Stimulated activated CD8-positive, alpha-beta memory T cell treated with anti-CD3 and anti-CD28 coated beads, Interleukin-4, amount 100 ng/mL, for 4 hours (primary cell): ENCODE data around the gene MAST4.

Experiments
- DNase-seq, 2 donors: peaks; one replicate each; pipeline ENCODE4 v3.0.0-alpha.2; 2020; ENCODE audit warnings: low read depth in 2 of 2, low spot score in 1 of 2

MAST4 gene

DNA sequence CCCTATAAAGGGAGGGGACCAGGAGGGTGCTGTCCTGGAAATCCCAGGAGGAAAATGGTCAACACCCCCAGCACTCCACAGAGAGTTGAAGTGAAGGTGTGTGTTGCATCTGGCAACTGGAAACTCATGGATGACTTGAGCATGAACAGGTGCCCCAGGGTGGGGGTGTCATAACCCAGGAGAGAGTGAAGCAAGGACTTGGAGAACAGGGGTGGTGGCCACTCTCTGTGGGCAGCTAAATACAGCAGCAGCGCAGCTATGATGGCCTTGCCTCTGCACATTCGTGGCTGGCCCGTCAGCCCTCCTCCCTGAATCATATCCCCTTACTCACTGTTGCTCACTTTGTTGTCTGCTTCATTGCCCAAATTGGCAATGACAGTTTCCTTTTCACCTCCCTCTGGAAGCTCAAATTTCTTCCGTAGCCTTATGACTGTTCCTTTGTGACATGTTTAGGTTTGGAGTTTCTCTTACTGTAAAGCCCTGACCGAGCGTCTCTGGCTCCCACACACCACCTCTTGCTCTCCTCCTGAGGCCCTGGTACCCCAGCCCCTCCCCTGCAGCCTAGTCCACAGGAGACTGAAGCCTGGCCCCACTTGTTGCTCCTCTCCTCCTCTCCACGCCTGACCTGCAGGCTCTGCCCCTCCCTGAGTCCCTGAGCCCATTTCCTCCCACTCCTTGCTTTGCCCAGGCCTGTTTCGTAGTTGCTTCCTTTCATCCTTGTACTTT is 414.7 kb downstream of the MAST4 start:
- DNase-seq = no peak

DNA sequence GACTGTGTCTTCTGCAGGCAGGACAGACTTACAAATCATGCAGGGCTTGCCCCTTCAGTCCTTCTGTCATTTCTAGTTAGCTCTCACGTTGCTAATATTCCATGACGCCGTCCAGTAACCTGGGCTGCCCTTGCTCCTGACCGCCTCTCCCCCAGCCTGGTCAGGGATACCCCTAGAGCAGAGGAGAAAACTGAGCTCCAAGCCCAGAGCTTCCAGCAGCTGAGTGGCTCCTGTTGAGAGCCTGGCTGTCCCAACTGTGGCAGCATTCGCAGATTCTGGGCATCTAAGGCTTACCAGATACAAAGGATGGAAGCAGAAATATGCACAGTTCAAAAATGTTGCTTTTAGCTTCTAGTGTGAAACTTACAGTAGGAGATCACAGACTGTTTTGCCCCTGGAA is 415.2 kb downstream of the MAST4 start:
- DNase-seq = no peak

DNA sequence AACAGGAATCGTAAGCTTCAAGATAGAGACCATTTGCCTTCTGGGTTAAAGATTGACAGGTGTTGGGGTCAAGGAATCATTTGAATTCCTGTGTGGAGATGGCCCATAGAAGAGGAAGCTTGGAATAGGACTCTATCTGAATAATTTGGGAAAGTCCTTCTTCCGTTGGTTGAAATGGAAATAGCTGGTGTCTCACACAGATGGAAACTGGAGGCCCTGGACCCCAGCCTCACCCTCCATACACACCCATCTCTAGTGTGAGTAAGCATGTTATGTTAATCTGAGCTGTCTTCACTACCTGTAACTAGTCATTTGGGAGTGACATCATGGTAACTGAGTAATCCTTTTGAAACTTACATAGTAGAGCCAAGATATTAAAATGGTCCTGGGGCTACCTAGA is 416.0 kb downstream of the MAST4 start:
- no peak for DNase-seq

DNA sequence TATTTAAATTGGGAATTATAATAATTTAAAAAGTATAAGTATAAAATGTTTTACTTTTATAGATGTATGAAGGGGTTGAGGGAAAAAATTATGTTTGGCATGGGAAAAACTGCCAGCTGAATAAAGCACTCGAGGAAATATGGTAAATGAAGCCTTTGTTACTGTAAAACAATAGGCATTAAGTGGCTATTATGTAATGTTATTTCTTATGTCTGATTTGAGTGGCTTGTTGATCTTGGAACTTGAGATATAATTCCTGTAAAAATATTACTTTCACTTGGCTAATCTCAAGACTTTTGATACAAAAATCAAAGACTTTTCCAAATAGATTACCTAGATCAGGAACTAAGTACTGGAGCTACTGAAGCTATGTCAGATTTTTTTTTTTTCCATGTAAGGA is 417.5 kb downstream of the MAST4 start:
- DNase-seq = no peak

DNA sequence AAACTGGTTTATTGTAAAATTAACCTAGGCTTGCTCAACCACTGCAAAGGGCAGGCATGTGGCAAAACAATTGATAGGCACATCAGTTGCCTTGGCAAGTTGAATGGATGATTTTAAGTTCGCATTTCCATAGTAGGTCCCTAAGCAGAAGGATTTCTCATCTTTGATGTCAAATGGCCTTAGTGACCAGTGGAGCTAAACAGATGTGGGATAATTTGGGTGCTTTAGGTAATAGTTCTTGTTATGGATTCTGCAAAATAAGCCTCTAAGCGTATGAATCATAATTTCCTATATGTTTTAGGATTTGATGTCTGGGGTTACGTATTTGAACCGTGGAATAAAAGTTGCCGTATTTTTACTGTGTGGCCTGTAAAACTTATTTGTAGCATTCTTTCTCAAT is 418.0 kb downstream of the MAST4 start:
- no peak for DNase-seq

DNA sequence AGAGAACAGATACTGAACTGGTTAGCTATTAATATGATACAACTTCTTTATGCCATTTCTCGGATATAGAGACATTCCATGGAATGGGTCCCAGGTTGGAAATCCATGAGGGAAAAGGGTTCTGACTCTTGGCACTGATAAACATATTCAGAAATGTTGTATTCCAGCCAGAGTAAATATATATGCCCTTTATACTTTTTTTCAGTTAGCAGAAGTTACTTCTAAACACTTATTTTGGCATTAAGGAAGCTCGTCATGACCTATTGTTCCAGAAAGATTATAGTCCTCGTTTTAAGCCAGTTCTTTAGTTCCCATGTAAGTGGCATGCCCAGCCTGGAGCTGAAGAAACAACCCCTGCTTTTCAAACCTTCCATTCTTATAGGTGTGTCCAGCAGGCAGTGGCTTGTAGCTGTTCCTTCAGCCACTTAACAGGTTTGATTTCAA is 418.8 kb downstream of the MAST4 start:
- no peak for DNase-seq

DNA sequence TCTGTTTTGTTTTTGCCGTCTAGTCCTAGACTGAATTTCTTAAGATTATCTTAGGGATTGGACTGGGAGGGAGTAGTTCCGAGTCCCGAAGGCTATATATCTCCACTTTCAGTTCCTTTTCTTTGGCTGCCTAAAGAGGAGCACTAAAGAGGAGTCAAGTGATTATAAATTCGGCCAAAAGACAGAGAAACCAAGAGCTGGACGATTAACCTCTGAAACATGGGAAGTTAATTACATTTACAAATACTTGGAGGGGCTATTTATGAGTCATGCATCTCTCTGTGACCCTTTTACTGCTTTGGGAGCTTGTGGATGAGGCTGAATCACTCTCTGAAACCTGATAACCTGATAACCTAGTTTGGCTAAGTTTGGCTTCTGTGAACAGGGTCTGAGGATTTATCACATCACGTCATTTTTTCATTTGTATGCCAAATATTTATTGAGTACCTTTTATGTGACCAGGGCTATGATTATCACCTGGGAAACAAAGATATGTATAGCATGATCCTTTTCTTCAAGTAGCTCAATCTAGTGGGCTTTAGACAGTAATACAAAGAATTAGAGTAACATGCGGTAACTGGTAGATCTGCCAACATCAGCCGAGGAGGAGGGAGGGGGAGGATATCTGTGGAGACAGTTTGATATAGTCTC is 419.5 kb downstream of the MAST4 start:
- DNase-seq = no peak

DNA sequence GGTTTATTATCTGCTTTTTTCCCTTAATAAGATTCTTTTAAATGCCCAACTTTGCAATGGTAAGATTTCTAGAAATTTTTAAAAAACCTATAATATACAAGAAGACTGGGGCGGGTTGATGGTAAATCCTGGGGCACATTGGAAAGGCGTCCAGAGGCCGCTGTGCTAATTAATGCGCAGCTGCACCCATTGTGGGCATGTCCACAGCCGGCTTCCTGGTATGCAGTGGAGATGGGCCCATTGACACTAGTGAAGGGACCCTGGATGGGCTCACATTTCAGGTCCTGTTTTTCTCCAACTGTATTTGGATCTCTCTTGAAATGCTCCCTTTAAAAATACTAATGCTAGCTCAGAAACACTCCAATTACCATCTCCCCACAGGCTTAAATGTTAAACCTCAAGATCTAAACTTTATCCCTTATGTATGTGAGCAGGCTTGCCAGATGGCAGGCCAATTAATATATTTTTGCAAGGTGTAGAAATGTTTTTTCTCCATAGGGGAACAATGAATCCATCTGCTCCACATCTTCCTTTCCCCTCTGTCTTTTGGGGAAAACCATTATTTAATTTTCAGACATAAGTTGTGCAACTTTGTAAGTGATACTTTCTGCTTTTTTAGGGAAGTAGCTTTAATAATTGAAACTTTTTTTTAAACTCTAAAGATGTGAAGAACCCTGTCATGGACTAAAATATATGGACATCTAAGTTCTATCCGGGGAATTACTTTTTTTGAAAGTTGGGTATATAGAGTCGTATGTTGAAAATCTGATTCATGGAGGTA is 423.1 kb downstream of the MAST4 start:
- no peak for DNase-seq

DNA sequence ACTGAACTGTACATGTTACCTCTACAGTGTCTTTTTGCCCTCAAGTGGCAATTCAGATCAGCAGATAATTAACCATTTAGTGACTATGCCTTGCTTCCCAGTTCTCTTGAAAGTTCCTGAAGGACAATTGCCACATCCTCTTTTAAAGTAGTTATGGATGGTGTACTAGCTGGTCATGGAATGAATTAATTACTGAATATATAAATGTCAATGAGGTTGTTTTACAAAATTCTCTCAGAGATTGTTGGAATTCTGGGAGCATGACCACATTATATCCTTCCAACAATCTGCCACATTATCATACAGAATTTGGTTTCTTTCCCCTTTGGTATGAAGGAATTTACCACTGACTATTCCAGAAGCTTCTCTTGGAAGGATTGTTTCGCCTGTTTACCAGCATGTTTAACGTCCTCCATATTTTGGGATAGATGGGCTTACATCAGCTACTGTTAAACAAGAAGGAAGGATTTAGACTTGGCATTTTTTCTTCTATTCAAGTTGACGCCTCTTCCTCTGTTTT is 424.0 kb downstream of the MAST4 start:
- no peak for DNase-seq

DNA sequence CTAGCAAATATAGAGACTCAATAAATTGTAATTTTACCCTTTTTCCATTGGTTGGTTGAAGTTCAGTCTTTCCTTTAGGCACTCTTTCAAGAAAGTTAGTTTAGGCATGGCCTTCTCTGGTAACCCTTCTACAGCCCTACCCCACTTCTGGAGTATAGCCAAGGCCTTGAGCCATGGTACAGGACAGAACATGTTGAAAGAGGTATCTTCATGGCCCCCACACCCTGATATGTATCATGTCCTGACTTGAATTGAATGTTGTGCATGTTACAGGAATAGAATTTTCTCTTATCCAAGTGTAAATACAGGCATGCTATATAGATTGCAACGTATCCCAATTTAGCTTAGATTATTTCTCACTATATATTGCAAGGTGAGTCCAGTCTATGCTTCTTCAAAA is 424.8 kb downstream of the MAST4 start:
- no peak for DNase-seq

DNA sequence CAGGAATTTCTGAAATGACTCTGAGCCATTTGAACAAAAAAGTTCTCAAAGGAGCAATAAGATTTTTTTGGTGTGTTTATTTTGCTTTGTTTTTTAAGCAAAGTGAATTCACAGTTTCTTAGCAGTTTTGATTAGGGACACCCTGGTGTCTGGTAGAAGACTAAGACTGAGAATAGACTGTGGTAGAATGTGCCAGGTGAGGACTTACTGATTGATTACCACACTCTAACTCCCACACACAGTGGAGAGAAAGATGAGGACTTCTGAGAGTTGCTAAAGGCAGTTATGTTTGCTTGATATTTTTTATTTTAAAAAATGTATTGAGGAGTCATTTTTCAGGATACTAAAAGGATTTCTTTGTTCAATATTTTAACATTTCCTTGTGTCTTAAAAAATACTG is 425.3 kb downstream of the MAST4 start:
- no peak for DNase-seq

DNA sequence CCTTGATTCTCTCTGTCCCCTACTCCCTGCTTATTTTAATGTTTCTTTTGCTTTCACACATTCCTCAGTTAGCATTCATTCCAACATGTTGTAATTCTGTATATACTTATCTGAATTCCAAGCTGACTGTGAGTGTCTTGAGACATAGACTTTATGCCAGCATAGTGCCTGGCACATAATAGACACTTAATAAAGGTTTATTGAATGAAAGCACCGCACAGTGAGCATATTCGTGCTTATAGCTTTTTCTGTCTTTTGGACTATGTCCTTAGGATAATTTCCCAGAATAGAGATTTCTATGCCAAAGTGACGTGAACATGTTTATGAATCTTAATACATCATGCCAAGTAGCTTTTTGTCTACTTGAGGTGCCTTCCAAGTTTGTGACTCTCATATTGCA is 425.8 kb downstream of the MAST4 start:
- DNase-seq = no peak

DNA sequence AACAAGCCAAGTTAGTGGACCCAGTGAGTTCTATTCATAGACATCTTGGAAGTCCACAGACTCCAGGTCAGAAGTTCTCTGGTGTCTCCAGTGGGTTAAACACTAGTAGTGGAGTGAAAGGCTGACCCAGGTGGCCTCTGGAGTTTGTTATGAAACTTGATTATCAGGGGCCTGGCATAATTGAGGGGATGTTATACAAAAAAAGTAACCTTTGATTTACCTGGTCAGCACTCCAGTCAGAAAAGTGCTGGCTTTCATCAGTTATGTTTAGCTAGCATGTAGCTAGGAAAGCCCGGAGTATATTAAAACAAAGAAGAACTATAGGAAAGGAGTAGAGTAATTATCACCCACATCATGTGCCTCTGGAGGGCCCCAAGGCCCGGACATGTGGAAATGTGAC is 429.3 kb downstream of the MAST4 start:
- no peak for DNase-seq

DNA sequence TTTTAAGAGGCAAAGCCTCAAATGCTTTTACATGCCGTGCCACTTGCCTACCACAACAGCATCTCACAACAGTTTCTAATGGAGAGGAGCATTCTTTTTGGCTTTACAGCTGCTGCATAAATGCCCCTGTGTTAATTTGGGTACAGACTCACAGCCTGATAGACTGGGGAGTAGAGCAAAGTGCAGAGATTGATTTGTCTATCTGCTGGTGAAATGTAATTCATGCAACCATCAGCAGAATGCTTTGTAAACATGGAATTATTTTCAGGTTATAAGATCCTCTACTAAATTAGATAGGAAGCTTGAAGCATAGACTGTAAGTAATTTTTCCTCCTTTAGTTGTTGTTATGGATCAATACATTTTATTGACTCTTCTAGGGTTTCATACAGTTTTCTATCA is 430.1 kb downstream of the MAST4 start:
- DNase-seq = no peak

DNA sequence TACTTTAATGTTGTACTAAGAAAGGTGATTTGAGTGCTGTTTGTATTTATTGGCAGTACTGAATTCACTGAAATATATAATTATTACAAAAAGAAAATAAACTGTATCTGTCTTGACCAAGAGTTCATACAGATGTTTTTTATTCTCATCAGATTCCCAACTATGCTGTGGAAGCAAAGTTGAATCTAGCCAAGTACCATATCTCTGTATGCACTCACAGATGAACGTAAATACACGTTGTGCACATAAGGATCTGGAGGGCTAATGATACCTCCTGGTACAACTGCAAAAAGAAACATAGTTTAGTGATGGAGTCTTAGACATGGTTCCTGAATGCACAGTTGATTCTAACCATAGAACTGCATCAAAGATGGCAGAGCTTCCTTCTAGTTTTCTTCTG is 431.0 kb downstream of the MAST4 start:
- DNase-seq = no peak

DNA sequence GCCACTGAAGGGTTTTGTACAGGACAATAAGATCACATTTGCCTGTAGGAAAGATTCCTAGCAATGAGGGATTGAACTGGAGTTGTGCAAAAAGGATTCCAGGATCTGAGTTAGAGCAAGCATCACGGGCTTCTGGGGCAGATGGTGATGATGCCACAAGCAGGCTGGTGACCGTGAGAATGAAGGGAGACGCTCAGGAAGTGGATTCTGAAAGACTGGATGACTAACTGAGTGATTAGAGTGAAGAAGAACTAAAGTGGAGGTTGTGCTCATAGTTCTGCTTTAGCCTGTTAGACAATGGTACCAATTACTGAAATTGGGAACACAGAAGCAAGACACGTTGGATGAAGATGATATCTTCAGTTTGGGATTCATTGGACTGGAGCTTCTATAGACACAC is 432.2 kb downstream of the MAST4 start:
- DNase-seq = no peak

DNA sequence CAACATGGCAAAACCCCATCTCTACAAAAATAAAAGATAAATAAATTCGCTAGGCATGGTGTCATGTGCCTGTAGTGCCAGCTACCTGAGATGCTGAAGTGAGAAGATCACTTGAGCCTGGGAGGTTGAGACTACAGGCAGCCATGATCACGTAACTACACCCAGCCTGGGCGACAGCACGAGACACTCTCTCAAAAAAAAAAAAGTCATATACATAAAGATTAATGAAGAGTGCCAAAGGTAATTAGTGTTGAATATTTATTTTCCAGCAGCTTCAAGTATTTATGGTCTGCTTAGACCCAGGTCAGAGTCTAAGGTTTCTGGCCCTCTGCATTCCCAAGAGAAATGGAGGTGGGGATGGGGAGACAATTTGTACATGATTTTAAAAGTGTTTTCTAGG is 432.7 kb downstream of the MAST4 start:
- DNase-seq = no peak

DNA sequence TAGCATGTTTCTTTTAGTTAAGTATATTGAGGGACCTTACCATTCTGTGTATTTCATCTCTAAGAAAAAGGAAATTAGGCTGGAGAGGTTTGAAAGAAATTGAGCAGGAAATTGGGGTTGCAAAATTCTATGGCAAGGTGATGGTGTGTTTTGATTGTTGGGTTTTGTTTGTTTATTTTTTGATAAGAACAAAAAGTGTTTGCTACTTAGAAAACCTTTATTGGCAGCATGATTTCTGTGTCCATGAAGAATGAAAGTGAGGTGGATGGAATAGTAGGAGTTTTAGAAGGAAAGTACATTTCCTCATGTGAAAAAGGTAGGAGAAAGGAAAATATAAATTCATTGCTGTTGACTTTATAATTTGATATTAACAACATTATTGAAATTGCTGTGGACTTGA is 433.3 kb downstream of the MAST4 start:
- no peak for DNase-seq

DNA sequence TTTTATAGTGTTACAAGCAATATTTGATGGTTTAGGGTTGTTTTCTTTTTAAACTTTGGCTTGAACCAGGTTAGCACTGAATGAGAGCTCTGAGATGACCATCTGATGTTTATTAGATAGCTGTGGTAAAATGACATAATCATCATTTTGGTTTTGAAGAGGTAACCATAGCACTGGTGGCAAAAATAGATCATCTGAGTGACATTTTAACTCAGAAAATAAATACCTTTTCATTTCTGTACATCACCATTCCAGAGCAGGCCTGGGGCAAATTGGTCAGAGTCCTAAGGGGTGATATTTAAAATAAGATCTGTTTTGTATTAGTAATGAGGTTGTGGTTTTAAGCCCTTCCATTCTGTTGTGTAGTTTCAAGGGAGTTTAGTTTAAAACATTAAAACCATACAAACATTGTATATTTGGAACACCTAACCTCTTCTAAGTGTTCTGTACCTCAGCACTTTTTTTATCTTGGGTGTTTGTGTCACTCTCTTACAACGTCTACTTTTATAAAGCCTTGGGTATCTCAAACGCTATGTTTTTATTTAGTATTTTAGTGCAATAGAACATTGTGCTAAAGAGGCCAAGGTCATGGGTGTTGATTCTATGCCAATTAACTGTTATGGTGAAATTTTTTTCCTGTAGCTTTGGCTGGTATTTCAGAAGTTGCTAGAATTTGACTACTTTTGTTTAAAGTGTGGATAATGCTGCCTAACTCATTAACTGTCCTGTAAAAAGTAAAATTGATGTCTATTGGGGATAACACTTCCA is 434.3 kb downstream of the MAST4 start:
- DNase-seq = no peak

DNA sequence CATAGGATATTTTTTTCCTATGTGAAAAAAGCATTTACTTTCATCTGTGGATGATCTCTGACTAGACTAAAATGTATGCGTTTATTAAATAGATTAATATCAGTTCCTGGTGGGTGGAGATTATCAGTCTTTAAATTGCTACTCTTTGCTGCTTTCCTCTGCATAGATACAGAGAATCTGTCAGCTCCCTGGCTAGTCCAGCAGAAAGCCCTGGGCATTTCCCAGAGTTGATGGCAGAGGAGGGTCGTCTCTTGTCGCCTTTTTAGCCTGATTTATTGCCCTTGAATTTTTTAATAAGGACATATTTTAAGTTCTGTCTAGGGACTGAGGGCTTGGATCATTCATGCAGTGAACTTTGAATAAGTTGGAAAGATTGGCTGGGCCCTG is 434.9 kb downstream of the MAST4 start:
- DNase-seq = no peak

DNA sequence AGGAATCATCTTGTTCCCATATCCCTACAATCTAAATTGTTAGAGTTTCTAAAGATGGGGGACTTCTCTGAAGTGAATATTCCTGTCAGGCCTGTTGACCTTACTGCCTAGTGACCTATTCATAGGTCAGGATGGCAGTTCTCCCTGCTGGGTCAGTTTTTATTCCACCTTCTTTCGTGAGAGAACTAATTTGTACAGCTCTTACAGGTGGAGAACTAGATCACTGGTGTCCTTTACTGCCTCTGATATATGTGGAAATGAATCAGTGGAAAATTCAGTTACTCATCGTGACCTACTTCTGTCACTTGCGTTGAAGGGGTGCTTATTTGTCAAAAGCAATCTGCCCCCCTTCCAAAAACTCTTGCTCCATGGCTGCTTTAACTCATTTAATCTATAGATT is 435.5 kb downstream of the MAST4 start:
- DNase-seq = no peak
